ENCODE results near the gene SBF2.
"Not testable (repeated sequence)": the region's sequence is repeated elsewhere in the genome, so short reads cannot be mapped to it uniquely, and the experiment has no call there.

The SBF2 gene

GRCh38 chr11:9952511-9953196 lies 341.4 kb downstream of the SBF2 start:
- in situ Hi-C loops (cut with MboI; ENCODE audit: low sequenced_read_pairs, unreplicated experiment), result no loop called here
- DNase-seq (ENCODE audit: low spot score), result no peak
- no peak for TF ChIP-seq CTCF (IDR thresholded peaks at IDR 0.05; ENCODE audit: borderline replicate concordance, control extremely low read depth, extremely low read depth, insufficient read depth, missing control alignments)

DNA sequence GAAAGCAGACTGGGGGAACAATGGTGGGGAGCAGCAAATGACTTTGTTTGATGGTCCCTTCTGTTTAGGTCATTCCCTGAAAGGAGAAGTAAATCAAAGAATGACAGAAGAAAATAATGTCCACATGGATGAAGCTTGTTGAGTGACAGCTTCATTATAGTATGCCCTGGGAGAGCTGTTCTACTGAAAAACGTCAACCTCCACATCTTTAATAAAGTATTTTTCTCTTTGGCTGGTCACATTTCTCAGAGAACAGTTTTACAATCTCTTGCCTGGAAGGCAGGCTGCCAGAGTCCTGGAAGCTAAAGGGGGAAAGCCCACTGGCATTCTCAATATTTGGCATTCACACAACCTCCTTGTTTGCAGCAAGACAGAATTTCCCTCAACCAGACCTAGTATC lies 342.2 kb downstream of the SBF2 start:
- no peak for TF ChIP-seq CTCF (IDR thresholded peaks at IDR 0.05; ENCODE audit: borderline replicate concordance, control extremely low read depth, extremely low read depth, insufficient read depth, missing control alignments)
- in situ Hi-C loops (cut with MboI; ENCODE audit: low sequenced_read_pairs, unreplicated experiment), result no loop called here
- DNase-seq (ENCODE audit: low spot score), result no peak

DNA sequence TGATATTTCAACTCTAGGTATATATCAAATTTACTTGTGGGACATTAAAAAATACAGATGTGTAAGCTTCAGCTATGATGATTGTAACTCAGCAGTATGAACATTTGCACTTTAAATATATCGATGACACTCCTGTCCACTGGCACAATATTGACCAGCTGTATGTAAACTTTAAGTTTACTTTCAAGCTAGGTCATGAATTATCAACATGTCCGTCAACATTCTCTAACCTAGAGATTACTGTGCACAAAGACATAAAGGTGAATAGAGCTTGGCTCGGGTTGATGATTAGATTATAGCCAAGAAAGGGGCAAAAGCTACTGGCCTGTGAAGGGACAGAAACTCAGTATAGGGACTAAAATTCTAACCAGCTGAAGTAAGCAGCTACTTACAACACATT lies 343.6 kb downstream of the SBF2 start:
- in situ Hi-C loops (cut with MboI; ENCODE audit: low sequenced_read_pairs, unreplicated experiment), result no loop called here
- DNase-seq (ENCODE audit: low spot score), result no peak
- no peak for TF ChIP-seq CTCF (IDR thresholded peaks at IDR 0.05; ENCODE audit: borderline replicate concordance, control extremely low read depth, extremely low read depth, insufficient read depth, missing control alignments)

GRCh38 chr11:9947231-9947864 lies 346.7 kb downstream of the SBF2 start:
- no peak for TF ChIP-seq CTCF (IDR thresholded peaks at IDR 0.05; ENCODE audit: borderline replicate concordance, control extremely low read depth, extremely low read depth, insufficient read depth, missing control alignments)
- DNase-seq (ENCODE audit: low spot score), result peak; percentile 38

GRCh38 chr11:9945680-9946079 lies 348.3 kb downstream of the SBF2 start:
- in situ Hi-C loops (cut with MboI; ENCODE audit: low sequenced_read_pairs, unreplicated experiment); DNase-seq (ENCODE audit: low spot score): not testable (repeated sequence)

More at GRCh38 chr11:9947231-9947864, 346.7 kb downstream of the SBF2 start:
- in situ Hi-C loops (cut with MboI; ENCODE audit: low sequenced_read_pairs, unreplicated experiment), result no loop called here

DNA sequence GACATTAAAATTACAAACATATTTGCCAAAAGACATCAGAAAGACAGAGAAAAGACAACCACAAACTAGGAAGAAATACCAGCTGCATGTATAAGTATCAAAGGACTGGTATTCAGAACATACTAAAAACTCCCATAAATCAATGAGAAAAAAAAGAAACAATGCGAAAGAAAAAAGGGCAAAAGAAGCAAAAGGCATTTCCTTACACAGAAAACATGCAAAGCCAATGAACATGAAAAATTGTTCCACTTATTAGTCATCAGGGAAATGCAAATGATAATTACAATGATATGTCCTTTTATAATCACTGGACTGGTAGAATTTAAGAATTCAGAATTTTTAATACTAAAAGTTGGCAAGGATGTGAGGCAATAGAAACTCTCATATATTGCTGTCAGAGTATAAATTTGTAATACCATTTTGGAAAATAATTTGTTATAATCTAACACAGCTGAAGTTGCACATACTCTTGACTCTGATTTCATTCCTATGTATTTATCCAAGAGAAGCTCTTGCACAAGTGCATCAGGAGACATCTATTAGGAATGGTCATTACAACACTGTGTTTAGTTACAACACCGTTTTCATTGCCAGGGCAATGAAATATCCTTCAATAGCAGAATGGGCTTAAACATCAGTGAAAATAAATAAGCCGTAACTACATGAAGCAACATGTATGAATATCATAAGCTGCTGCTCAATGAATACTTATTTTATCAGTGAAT lies 350.5 kb downstream of the SBF2 start:
- TF ChIP-seq CTCF (IDR thresholded peaks at IDR 0.05; ENCODE audit: borderline replicate concordance, control extremely low read depth, extremely low read depth, insufficient read depth, missing control alignments), result no peak
- in situ Hi-C loops (cut with MboI; ENCODE audit: low sequenced_read_pairs, unreplicated experiment), result no loop called here
- no peak for DNase-seq (ENCODE audit: low spot score)

DNA sequence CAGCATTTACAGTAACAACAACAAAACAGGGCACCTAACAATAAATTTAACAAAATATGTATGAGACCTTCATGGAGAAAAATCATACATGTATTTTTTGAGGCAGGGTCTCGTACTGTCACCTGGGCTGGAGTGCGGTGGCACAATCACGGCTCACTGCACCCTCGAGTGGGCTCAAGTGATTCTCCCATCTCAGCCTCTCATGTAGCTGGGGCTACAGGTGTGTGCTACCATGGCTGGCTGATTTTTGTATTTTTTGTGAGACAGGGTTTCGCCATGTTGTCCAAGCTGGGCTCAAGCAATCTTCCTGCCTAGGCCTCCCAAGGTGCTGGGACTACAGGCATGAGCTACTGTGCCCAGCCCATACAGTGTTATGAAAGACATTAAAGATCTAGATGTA lies 352.0 kb downstream of the SBF2 start:
- in situ Hi-C loops (cut with MboI; ENCODE audit: low sequenced_read_pairs, unreplicated experiment), result no loop called here
- no peak for TF ChIP-seq CTCF (IDR thresholded peaks at IDR 0.05; ENCODE audit: borderline replicate concordance, control extremely low read depth, extremely low read depth, insufficient read depth, missing control alignments)
- no peak for DNase-seq (ENCODE audit: low spot score)

DNA sequence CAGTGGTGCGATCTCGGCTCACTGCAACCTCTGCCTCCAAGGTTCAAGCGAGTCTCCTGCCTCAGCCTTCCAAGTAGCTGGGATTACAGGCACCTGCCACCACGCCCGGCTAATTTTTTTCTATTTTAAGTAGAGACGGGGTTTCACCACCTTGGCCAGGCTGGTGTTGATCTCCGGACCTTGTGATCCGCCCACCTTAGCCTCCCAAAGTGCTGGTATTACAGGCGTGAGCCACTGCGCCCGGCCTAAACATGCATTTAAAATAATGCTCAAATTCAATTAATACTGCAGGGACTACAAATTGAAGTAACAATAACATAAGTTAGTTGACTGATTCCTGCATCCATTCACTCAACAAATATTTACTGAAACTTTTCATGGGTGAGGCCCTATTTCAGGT lies 354.9 kb downstream of the SBF2 start:
- in situ Hi-C loops (cut with MboI; ENCODE audit: low sequenced_read_pairs, unreplicated experiment); DNase-seq (ENCODE audit: low spot score): not testable (repeated sequence)
